ENCODE data around the gene STARD8. TPM values are rescaled to one million over a fixed set of nuclear protein-coding genes. Genes with fewer than 3 reads are reported as not detected.

The STARD8 gene
- total RNA-seq, 4 donors from 2014 or later = 10.5 to 35.6 (median 16.9) TPM

GRCh38 chrX:68690936-68691501 lies 43.6 kb downstream of the STARD8 start:
- H3K27me3 ChIP-seq = no peaks in the 10 kb centered on the region
- no peaks in the 10 kb centered on the region for H3K36me3 ChIP-seq
- no peak overlapping the region for H3K4me3 ChIP-seq (replicated peaks in 1 of 3)
- H3K27ac ChIP-seq = no peak overlapping the region
- no CpG with 5 or more reads among the region's 4 CpGs for WGBS, 2 donors
- H3K9me3 ChIP-seq = no peaks in the 10 kb centered on the region
- H3K4me1 ChIP-seq = no peaks in the 10 kb centered on the region
- intact Hi-C loops (cut with DNase I) = no loop called here
- TF ChIP-seq POLR2A (IDR thresholded peaks at IDR 0.05) = no peak
- TF ChIP-seq CTCF (IDR thresholded peaks at IDR 0.05) = no peak
- DNase-seq = no peak

DNA sequence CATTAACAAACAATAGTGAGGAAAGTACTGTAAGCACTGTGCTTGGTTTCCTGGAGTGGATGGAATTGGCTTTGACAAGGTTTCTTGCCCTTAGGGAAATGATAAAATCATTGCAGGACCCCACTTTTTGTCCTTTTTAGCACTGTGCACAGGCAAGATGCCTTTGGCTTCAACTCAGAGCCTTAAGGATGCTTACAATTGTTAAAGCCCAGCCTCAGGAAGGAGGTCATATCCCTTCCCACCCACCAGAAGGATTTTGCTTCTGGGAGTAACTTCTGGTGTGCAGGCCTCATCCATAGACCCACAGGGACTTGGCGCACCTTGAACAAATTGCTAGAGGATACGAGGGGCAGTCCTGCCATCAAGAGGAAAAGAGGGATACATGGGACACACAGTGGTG lies 44.5 kb downstream of the STARD8 start:
- no peak for DNase-seq
- Histone ChIP-seq H3K27ac (no peak overlapping the region), H3K27me3 (no peaks in the 10 kb centered on the region), H3K4me1 (no peaks in the 10 kb centered on the region), H3K4me3 (replicated peaks in 1 of 3) (no peak overlapping the region), H3K36me3 (no peaks in the 10 kb centered on the region), H3K9me3 (no peaks in the 10 kb centered on the region)
- TF ChIP-seq CTCF (IDR thresholded peaks at IDR 0.05) = no peak
- TF ChIP-seq POLR2A (IDR thresholded peaks at IDR 0.05) = no peak
- intact Hi-C loops (cut with DNase I) = no loop called here
- WGBS, 2 donors = 85% methylated on average over 2 of the region's 2 CpGs; no CpG with 5 or more reads in 1 of the 2 donors

GRCh38 chrX:68692651-68693050 lies 45.2 kb downstream of the STARD8 start:
- H3K4me3 ChIP-seq (replicated peaks in 1 of 3) = no peak overlapping the region
- 100% methylated on average over 1 of the region's 1 CpG for WGBS, 2 donors
- TF ChIP-seq CTCF (IDR thresholded peaks at IDR 0.05) (no peak), POLR2A (IDR thresholded peaks at IDR 0.05) (no peak)
- DNase-seq = no peak
- no peaks in the 10 kb centered on the region for H3K36me3 ChIP-seq
- intact Hi-C loops (cut with DNase I) = no loop called here
- H3K27ac ChIP-seq = no peak overlapping the region
- H3K27me3 ChIP-seq = no peaks in the 10 kb centered on the region
- H3K4me1 ChIP-seq = no peaks in the 10 kb centered on the region
- no peaks in the 10 kb centered on the region for H3K9me3 ChIP-seq

GRCh38 chrX:68693481-68694434 lies 46.3 kb downstream of the STARD8 start:
- no peaks in the 10 kb centered on the region for H3K4me1 ChIP-seq
- WGBS, 2 donors = 37 to 40% methylated on average over 5 to 8 of the region's 81 CpGs
- H3K9me3 ChIP-seq = no peaks in the 10 kb centered on the region
- intact Hi-C loops (cut with DNase I) = no loop called here
- H3K36me3 ChIP-seq = no peaks in the 10 kb centered on the region
- peak; percentile 68 to 82 for DNase-seq
- no peaks in the 10 kb centered on the region for H3K27me3 ChIP-seq
- H3K4me3 ChIP-seq (replicated peaks in 1 of 3) = peak overlapping the region in 1 of 3 donors; percentile 27
- peak in 1 of 2 donors; percentile 62 for TF ChIP-seq POLR2A (IDR thresholded peaks at IDR 0.05)
- TF ChIP-seq CTCF (IDR thresholded peaks at IDR 0.05) = no peak
- H3K27ac ChIP-seq = peak overlapping the region; percentile 32 to 56 (median 47)
